IMR-90 (cell line): ENCODE results near the gene PRKCG. TPM values are rescaled to one million over a fixed set of nuclear protein-coding genes. Genes with fewer than 3 reads are reported as not detected.

Experiments
- ATAC-seq: fragments of 200-7000 bp; cut with Tn5 transposase; 2 replicates; pipeline ENCODE4 v1.9.1; 2020; ENCODE audit warnings: low read depth, mild to moderate bottlenecking, moderate library complexity
- BruUV-seq: library from RNA; stranded (reverse); fragments of 400-500 nt; replicated peaks from 2 replicates; lab custom pipeline; 2021; lab: Mats Ljungman, UMichigan
- CTCF ChIA-PET: fragments of 300-600 bp; formaldehyde crosslinking; extraction: SDS; loops from one replicate; lab custom pipeline; 2021; ENCODE audit warnings: antibody characterized with exemption; lab: Yijun Ruan, JAX
- POLR2A ChIA-PET: fragments of 300-600 bp; sonication (Branson Sonifier 250); formaldehyde crosslinking; loops from one replicate; lab custom pipeline; 2022; ENCODE audit warnings: antibody characterized with exemption; ENCODE audit not compliant: unreplicated experiment; lab: Charles Lee
- DNase-seq: peaks from one replicate; pipeline ENCODE4 v3.0.0; 2013
- H2AFZ ChIP-seq: replicated peaks from 2 replicates; pipeline ENCODE3; 2013; ENCODE audit warnings: low read length, mild to moderate bottlenecking; ENCODE audit not compliant: poor library complexity
- H2AK5ac ChIP-seq: 2 replicates; pipeline ENCODE4 v1.6.1; 2013; ENCODE audit warnings: low read depth, low read length, inconsistent platforms
- H2AK9ac ChIP-seq: replicated peaks from 2 replicates; pipeline ENCODE3; 2013; ENCODE audit warnings: mild to moderate bottlenecking, low read depth, low read length, moderate library complexity; ENCODE audit not compliant: poor library complexity
- H2BK120ac ChIP-seq: 2 replicates; pipeline ENCODE4 v1.6.1; 2013; ENCODE audit warnings: low read depth, low read length, inconsistent platforms
- H2BK15ac ChIP-seq: 3 replicates; pipeline ENCODE4 v1.6.1; 2013; ENCODE audit warnings: low read depth, low read length, inconsistent platforms
- H2BK20ac ChIP-seq: 2 replicates; pipeline ENCODE4 v1.6.1; 2013; ENCODE audit warnings: low read depth, mild to moderate bottlenecking, inconsistent platforms, low read length, moderate library complexity
- H2BK5ac ChIP-seq: 2 replicates; pipeline ENCODE4 v1.6.1; 2013; ENCODE audit warnings: mild to moderate bottlenecking, low read depth, low read length, inconsistent platforms; ENCODE audit not compliant: poor library complexity, severe bottlenecking
- H3K14ac ChIP-seq: replicated peaks from 2 replicates; pipeline ENCODE4 v1.6.1; 2013; ENCODE audit warnings: low read depth, low read length, inconsistent platforms
- H3K18ac ChIP-seq: 2 replicates; pipeline ENCODE4 v1.6.1; 2013; ENCODE audit warnings: low read depth, low read length, control low read depth
- H3K23ac ChIP-seq: 2 replicates; pipeline ENCODE4 v1.6.1; 2013; ENCODE audit warnings: low read depth, low read length, inconsistent platforms
- H3K27ac ChIP-seq: 2 replicates; pipeline ENCODE4 v1.5.1; 2013; ENCODE audit warnings: mild to moderate bottlenecking, control low read depth, low read length; ENCODE audit not compliant: insufficient read depth
- H3K27me3 ChIP-seq: 2 replicates; pipeline ENCODE4 v1.6.1; 2013; ENCODE audit warnings: low read length; ENCODE audit not compliant: control insufficient read depth, insufficient read depth
- H3K36me3 ChIP-seq: 2 replicates; pipeline ENCODE4 v1.6.1; 2013; ENCODE audit warnings: low read length, mixed read lengths; ENCODE audit not compliant: control insufficient read depth, insufficient read depth
- H3K4ac ChIP-seq: 2 replicates; pipeline ENCODE4 v1.6.1; 2013; ENCODE audit warnings: low read depth, low read length, inconsistent platforms
- H3K4me1 ChIP-seq: 2 replicates; pipeline ENCODE4 v1.6.1; 2013; ENCODE audit warnings: low read length, mixed read lengths; ENCODE audit not compliant: control insufficient read depth, insufficient read depth
- H3K4me2 ChIP-seq: 2 replicates; pipeline ENCODE4 v1.6.1; 2013; ENCODE audit warnings: low read depth, mild to moderate bottlenecking, control low read depth, low read length, moderate library complexity
- H3K4me3 ChIP-seq: 2 replicates; pipeline ENCODE4 v1.5.1; 2013; ENCODE audit warnings: low read depth, mild to moderate bottlenecking, control low read depth, low read length, moderate library complexity; ENCODE audit not compliant: insufficient read depth
- H3K56ac ChIP-seq: 2 replicates; pipeline ENCODE4 v1.6.1; 2013; ENCODE audit warnings: low read length, inconsistent platforms; ENCODE audit not compliant: insufficient read depth; ENCODE audit errors: extremely low read depth
- H3K79me1 ChIP-seq, 2 experiments: 2 replicates each; pipeline ENCODE4 v1.6.1; 2013; ENCODE audit warnings: low read length in 2 of 2, inconsistent platforms in 1 of 2, low read depth in 1 of 2
- H3K9ac ChIP-seq: 2 replicates; pipeline ENCODE4 v1.6.1; 2013; ENCODE audit warnings: low read depth, low read length, control low read depth
- H3K9me1 ChIP-seq: 2 replicates; pipeline ENCODE4 v1.6.1; 2013; ENCODE audit warnings: low read length, inconsistent platforms; ENCODE audit not compliant: insufficient read depth
- H3K9me3 ChIP-seq: 2 replicates; pipeline ENCODE4 v1.6.1; 2013; ENCODE audit warnings: low read length; ENCODE audit not compliant: control insufficient read depth, insufficient read depth
- H4K20me1 ChIP-seq: 2 replicates; pipeline ENCODE4 v1.6.1; 2013; ENCODE audit warnings: low read length, inconsistent platforms; ENCODE audit not compliant: insufficient read depth
- H4K5ac ChIP-seq: 2 replicates; pipeline ENCODE4 v1.6.1; 2013; ENCODE audit warnings: mild to moderate bottlenecking, low read depth, low read length, control low read depth
- H4K8ac ChIP-seq, 2 experiments: 2 replicates each; pipeline ENCODE4 v1.6.1; 2013; ENCODE audit warnings: low read depth in 2 of 2, low read length in 2 of 2, control low read depth in 1 of 2, inconsistent platforms in 1 of 2
- H4K91ac ChIP-seq: 2 replicates; pipeline ENCODE4 v1.6.1; 2013; ENCODE audit warnings: low read depth, low read length, inconsistent platforms; ENCODE audit not compliant: insufficient read depth
- BHLHE40 ChIP-seq: fragments of 150-350 bp; IDR thresholded peaks from 2 replicates; pipeline ENCODE4 v1.6.1; 2016; ENCODE audit warnings: mild to moderate bottlenecking, low read depth, low read length
- CEBPB ChIP-seq: IDR thresholded peaks from 2 replicates; pipeline ENCODE4 v1.6.1; 2012; ENCODE audit warnings: low read depth, low read length, improper control_type of control experiment
- CHD1 ChIP-seq: IDR thresholded peaks from 2 replicates; pipeline ENCODE4 v1.6.1; 2012; ENCODE audit warnings: low read depth, low read length, improper control_type of control experiment
- CTCF ChIP-seq: conservative IDR thresholded peaks from 2 replicates; pipeline ENCODE4 v1.5.1; 2012; ENCODE audit warnings: mild to moderate bottlenecking, low read depth, low read length, improper control_type of control experiment
- FOS ChIP-seq: fragments of 150-350 bp; IDR thresholded peaks from 2 replicates; pipeline ENCODE4 v1.6.1; 2016; ENCODE audit warnings: low read depth, low read length
- MAFK ChIP-seq: IDR thresholded peaks from 2 replicates; pipeline ENCODE4 v1.6.1; 2012; ENCODE audit warnings: low read depth, low read length, improper control_type of control experiment
- MAZ ChIP-seq: IDR thresholded peaks from 2 replicates; pipeline ENCODE4 v1.6.1; 2012; ENCODE audit warnings: low read depth, mild to moderate bottlenecking, low read length, improper control_type of control experiment, moderate library complexity, borderline replicate concordance
- MXI1 ChIP-seq: IDR thresholded peaks from 2 replicates; pipeline ENCODE4 v1.6.1; 2012; ENCODE audit warnings: low read depth, mild to moderate bottlenecking, low read length, moderate library complexity, borderline replicate concordance
- NFE2L2 ChIP-seq: fragments of 150-350 bp; IDR thresholded peaks from 2 replicates; pipeline ENCODE4 v1.6.1; 2016; ENCODE audit warnings: low read depth, mild to moderate bottlenecking, low read length
- POLR2A ChIP-seq: IDR thresholded peaks from 2 replicates; pipeline ENCODE4 v1.6.1; 2012; ENCODE audit warnings: mild to moderate bottlenecking, low read depth, low read length
- RAD21 ChIP-seq: IDR thresholded peaks from 2 replicates; pipeline ENCODE4 v1.6.1; 2012; ENCODE audit warnings: low read length, improper control_type of control experiment
- RCOR1 ChIP-seq: IDR thresholded peaks from 2 replicates; pipeline ENCODE4 v1.6.1; 2012; ENCODE audit warnings: mild to moderate bottlenecking, low read length, improper control_type of control experiment; ENCODE audit not compliant: insufficient replicate concordance
- RFX5 ChIP-seq: IDR thresholded peaks from 2 replicates; pipeline ENCODE4 v1.8.0; 2012; ENCODE audit warnings: low read depth, mild to moderate bottlenecking, low read length, moderate library complexity
- SMC3 ChIP-seq: fragments of 150-350 bp; IDR thresholded peaks from 2 replicates; pipeline ENCODE4 v1.6.1; 2016; ENCODE audit warnings: low read depth, mild to moderate bottlenecking, antibody characterized with exemption, low read length, moderate library complexity
- WGBS, 2 experiments: methylation state at CpG; one replicate each; pipeline versions ENCODE4 v1.1.5 to v1.1.7; 2013; ENCODE audit warnings: missing lambda C conversion rate in 2 of 2; ENCODE audit not compliant: insufficient read length in 1 of 2; ENCODE audit errors: extremely low coverage in 2 of 2; 5-methylcytosine and 5-hydroxymethylcytosine counted together
- dilution Hi-C: fragments of 300-500 bp; cut with HindIII; formaldehyde crosslinking; loops from one replicate; pipeline ENCODE4 v1.14.3; 2018; ENCODE audit warnings: low sequenced_read_pairs; ENCODE audit not compliant: unreplicated experiment
- in situ Hi-C: fragments of 300-500 bp; cut with MboI; formaldehyde crosslinking; loops from 3 replicates; pipeline ENCODE4 v1.14.3; 2019; ENCODE audit warnings: low sequenced_read_pairs, inconsistent platforms, mixed read lengths
- intact Hi-C: fragments of 100-400 bp; cut with micrococcal nuclease; formaldehyde crosslinking; loops from 2 replicates; pipeline ENCODE4 v1.10.0; 2022
- polyA plus RNA-seq, 3 experiments: library from polyadenylated mRNA; depleted of rRNA; stranded (reverse); fragments of >200 nt; gene quantifications; 2 replicates each; pipeline ENCODE4 v1.2.3, GENCODE V29; 2012; ENCODE audit warnings: low replicate concordance in 1 of 3
- total RNA-seq: library from RNA; depleted of rRNA; stranded (reverse); fragments of >200 nt; gene quantifications from 2 replicates; pipeline ENCODE4 v1.2.3, GENCODE V29; 2012
- TF ChIP-seq, protein P1 (sequence below): fragments of 150-350 bp; IDR thresholded peaks from 2 replicates; pipeline ENCODE4 v1.6.1; 2016; ENCODE audit warnings: low read depth, mild to moderate bottlenecking, low read length, moderate library complexity, borderline replicate concordance
- TF ChIP-seq, protein P2 (sequence below): fragments of 150-350 bp; IDR thresholded peaks from 2 replicates; pipeline ENCODE4 v1.6.1; 2017; ENCODE audit warnings: mild to moderate bottlenecking, antibody characterized with exemption, low read length, low read depth

PRKCG gene
- total and polyA plus RNA-seq, 2 of the 4 experiments (the other 2 are of a cell fraction): not detected

GRCh38 chr19:53904909-53905308 lies 22.9 kb downstream of the PRKCG start:
- DNase-seq (no peak), ATAC-seq (no peak)
- H3K4me1 ChIP-seq: peaks cover 5% of the 10 kb centered on the region; the same call in 1 of the 2 replicates
- POLR2A ChIA-PET: no interaction called here
- H2BK15ac ChIP-seq: no peak overlapping the region
- H3K56ac ChIP-seq: no peak overlapping the region
- H3K18ac ChIP-seq: no peak overlapping the region
- dilution Hi-C loops: no loop called here
- H3K14ac ChIP-seq: no peak overlapping the region
- peaks cover 24% of the 10 kb centered on the region for H3K27me3 ChIP-seq
- H3K9ac ChIP-seq: no peak overlapping the region
- no peak overlapping the region for H4K8ac ChIP-seq
- H3K27ac ChIP-seq: no peak overlapping the region
- in situ Hi-C loops: no loop called here
- no peak overlapping the region for H2BK5ac ChIP-seq
- H3K4ac ChIP-seq: no peak overlapping the region
- CTCF ChIA-PET: interaction anchor here (1.1 kb wide), 1 partner anchor 119 kb away, joined by 3 read pairs; no protein-coding TSS in a partner anchor
- no peaks in the 10 kb centered on the region for H3K36me3 ChIP-seq
- no peak for TF ChIP-seq RFX5
- TF ChIP-seq MXI1: no peak
- TF ChIP-seq CEBPB: no peak
- TF ChIP-seq POLR2A: no peak
- TF ChIP-seq RCOR1: no peak
- TF ChIP-seq BHLHE40: no peak
- TF ChIP-seq MAZ: no peak
- no peak for TF ChIP-seq NFE2L2
- TF ChIP-seq MAFK: no peak
- TF ChIP-seq, protein P1, sequence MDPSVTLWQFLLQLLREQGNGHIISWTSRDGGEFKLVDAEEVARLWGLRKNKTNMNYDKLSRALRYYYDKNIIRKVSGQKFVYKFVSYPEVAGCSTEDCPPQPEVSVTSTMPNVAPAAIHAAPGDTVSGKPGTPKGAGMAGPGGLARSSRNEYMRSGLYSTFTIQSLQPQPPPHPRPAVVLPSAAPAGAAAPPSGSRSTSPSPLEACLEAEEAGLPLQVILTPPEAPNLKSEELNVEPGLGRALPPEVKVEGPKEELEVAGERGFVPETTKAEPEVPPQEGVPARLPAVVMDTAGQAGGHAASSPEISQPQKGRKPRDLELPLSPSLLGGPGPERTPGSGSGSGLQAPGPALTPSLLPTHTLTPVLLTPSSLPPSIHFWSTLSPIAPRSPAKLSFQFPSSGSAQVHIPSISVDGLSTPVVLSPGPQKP: no peak
- TF ChIP-seq RAD21: no peak
- no peak for TF ChIP-seq SMC3
- TF ChIP-seq CHD1: no peak
- no peak for TF ChIP-seq CTCF
- TF ChIP-seq, protein P2, sequence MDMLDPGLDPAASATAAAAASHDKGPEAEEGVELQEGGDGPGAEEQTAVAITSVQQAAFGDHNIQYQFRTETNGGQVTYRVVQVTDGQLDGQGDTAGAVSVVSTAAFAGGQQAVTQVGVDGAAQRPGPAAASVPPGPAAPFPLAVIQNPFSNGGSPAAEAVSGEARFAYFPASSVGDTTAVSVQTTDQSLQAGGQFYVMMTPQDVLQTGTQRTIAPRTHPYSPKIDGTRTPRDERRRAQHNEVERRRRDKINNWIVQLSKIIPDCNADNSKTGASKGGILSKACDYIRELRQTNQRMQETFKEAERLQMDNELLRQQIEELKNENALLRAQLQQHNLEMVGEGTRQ: no peak
- TF ChIP-seq FOS: no peak
- H2AK9ac ChIP-seq: no peak overlapping the region
- WGBS, 2 experiments: 50% methylated on average over 2 of the region's 3 CpGs; no CpG with 5 or more reads in 1 of the 2 experiments
- no peak overlapping the region for H3K4me2 ChIP-seq
- H3K9me1 ChIP-seq: no peaks in the 10 kb centered on the region
- no peak overlapping the region for H2BK20ac ChIP-seq
- no peak overlapping the region for H4K91ac ChIP-seq
- H3K79me1 ChIP-seq: no peaks in the 10 kb centered on the region
- no peak overlapping the region for H2AFZ ChIP-seq
- no peak overlapping the region for H2BK120ac ChIP-seq
- no peak overlapping the region for H2AK5ac ChIP-seq
- intact Hi-C loops: no loop called here
- no peaks in the 10 kb centered on the region for H3K9me3 ChIP-seq
- no TSS peak for BruUV-seq
- no peak overlapping the region for H3K23ac ChIP-seq
- H4K20me1 ChIP-seq: no peaks in the 10 kb centered on the region
- no peak overlapping the region for H4K5ac ChIP-seq
- H3K4me3 ChIP-seq: no peak overlapping the region
